ENCODE results near the gene ERFL. TPM values are rescaled to one million over a fixed set of nuclear protein-coding genes. Genes with fewer than 3 reads are reported as not detected.

The ERFL gene
- polyA plus RNA-seq, 5 donors: 0.13 to 0.24 (median 0.20) TPM; not detected in 1

DNA sequence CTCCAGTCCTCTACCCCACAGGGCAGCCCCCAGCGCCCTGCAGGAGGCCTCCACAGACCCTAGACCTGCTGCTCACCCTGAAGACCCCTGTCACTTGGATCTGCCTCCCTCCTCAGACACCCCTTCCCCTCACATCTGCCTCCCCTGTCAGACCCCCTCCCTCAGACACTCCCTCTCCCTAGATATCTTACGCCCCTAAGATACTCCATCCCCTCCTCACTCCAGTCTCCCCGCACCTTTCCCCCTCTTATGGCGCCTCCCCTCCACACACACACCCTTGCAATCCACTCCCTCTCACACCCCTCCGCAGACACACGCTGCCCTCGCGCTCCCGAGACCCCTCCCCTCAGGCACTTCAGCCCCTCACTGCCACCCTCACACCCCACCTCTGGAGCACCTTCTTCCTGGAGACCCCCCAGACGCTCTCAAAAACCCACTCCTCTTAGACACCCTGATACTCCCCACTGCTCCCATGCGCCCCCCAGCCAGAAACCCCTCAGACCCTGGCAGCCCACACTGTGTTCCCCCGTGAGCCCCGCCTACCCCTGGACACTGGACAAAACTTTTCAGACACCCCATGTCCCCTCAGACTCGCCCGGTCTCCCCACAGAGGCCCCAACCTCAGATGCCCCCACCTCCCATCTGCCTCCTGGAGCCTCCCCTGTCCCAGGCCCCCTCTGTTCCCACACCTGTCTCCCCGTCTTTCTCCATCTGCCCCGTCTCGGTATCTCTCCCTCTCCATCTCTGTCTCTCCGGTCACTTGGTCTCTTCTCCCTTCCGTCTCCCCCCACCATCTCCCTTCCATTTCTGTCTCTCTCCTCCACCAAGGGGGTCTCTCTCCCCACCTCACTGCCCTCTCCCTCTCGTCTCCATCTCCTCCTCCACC lies 14.5 kb downstream of the ERFL start:
- DNase-seq: no peak

DNA sequence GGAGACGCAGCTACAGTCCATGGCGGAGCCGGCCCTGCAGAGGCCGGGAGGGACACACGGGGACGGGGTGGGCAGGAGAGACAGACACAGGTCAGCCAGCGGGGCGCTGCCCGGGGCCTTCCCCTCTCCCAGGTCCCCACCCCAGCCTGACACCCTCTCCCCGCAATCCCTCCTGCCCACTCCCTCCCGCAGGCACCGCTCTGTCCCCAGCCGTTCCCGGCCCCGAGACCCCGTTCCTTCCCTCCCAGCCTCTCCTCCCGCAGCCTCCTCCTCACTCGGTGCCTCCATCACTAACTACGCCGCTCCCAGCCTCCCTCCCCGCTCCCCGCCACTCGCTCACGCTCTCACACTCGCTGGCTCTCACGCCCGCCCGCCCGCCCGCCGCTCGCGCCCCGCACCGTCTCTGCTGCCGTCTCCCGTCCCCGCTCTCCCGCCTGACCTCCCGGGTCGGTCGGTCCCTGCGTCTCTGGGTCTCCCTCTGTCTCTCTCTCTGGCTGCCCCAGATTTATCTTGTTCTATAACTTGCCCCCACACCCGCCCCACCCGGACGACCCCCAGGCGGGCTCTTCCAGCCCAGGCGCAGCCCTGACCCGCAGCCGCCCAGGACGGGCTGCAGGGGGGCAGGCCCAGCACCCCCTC lies 15.2 kb downstream of the ERFL start:
- no peak for DNase-seq

DNA sequence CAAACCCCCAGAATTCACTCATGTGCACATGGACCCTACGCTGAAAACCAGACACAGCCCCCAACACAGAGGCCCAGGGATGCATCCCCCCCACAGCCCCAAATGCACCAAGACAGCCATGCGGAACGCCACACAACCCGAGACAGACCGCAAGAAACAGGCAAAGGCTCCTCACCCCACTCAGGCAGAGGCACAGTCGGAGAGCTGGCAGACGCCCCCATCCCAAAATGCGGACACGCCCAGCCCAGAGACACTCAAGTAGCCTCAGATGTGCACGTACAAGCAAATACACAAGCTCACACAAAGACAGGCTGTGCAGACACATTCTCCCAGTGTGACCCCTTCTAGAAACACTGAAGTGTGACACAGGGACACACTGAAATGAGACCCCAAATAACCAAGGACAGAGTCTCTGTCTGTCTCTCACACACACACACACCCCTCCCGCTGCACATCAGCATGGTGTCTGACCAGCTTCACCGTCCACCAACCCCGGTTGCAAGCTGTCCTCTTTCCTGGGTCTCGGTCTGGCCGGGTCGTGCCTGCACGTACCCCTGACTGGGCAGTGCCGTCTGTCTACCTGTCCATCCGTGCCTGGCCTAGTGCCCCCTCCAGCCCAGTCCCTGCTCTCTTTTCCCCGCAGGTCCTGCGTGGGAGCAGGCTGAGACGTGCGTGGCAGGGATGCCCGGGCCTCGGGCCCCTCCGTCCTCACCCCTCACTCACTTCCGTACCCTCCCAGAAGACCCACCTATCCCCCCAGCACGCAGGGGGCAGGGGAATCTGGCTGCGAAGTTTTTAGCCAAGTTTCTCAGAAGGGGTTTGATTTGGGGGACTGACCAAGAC lies 16.1 kb downstream of the ERFL start:
- no peak for DNase-seq

DNA sequence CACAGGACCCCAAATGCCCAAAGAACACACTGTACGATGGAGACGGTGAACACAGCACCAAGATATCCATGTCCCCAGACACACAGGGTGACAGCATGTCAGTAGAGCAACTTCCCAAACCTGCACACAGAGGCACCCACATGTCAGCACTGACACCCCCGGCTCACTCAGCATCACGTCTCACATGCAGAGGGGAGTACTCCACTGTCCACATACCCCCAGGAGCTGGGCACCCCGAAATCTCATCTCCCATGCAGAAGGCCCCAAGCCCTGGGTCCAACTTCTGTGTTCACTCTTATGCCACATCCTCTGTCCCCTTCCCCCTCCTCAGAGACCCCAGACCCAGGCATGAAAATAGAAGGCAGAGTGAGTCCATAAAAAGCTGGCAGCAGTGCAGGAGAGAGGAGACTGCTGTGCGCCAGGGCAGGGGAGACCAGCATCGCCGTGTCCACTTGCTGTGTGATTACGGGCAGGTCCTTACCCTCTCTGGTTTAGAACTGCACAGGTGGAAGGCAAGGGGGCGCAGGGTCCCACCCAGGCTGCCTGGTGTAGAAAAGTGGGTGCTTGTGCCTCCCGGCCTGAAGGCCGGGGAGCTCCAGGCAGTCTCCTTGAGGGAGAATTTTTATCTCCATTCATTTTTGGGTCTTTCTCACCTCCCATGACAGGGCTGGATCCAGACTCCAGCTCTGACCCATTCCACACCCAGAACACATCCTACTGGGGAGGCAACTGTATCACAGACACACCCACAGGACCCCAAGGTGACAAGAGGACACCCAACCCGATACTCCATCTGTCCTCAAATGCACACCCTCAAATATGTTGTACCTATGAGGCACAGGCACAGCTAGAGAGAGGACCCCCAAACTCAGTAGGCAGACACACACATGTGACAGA lies 17.0 kb downstream of the ERFL start:
- no peak for DNase-seq

DNA sequence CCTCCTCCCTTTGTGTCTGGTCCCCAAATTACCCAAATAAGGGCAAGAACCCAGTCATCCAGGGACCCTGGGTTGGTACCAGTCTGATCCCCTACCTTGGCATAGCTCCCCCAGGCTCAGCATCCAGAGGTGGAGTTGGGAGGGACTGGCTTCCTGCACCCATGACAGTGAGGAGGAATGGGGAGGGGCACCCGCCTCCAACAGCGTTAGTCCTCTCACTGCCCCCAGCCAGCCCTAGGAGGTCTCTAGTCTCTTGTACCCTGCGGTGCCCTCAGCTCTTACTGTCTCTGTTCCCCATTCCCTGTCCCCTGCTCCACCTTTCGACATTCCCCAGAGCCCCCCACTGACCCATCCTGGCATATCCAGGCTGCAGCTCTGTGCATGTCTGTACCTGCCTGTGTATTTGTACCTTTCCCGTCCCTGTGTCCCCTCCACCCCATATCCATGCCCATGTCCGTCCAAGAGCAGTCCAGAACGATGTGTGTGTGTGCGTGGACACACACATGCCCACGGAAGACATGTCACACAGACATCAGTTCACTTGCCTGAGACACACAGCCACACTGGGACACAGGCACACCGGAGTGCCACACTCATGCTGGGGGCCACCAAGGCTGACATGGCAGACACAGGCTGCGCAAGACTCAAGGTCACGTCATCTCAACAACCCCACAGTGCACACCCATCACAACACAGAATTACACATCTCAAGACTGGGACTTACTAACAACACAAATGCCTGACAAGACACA lies 17.8 kb downstream of the ERFL start:
- DNase-seq: no peak

DNA sequence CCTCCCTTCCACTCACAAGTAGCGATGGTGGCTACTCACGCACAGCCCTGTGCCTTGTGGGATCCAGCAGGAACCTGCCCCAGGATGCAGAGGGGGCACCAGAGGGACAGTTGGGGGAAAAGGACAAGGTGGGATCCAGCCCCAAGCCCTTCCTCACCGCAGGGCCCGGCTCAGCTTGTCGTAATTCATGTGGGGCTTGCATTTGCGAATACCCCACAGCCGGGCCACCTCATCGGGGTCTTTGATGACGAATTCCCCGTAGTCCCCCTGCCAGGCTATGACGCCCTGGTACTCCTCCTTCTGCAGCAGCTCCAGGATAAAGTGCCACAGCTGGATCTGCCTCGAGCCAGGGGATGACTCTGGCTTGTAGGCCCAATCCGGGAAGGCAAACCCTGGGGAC lies 18.5 kb downstream of the ERFL start:
- no peak for DNase-seq

DNA sequence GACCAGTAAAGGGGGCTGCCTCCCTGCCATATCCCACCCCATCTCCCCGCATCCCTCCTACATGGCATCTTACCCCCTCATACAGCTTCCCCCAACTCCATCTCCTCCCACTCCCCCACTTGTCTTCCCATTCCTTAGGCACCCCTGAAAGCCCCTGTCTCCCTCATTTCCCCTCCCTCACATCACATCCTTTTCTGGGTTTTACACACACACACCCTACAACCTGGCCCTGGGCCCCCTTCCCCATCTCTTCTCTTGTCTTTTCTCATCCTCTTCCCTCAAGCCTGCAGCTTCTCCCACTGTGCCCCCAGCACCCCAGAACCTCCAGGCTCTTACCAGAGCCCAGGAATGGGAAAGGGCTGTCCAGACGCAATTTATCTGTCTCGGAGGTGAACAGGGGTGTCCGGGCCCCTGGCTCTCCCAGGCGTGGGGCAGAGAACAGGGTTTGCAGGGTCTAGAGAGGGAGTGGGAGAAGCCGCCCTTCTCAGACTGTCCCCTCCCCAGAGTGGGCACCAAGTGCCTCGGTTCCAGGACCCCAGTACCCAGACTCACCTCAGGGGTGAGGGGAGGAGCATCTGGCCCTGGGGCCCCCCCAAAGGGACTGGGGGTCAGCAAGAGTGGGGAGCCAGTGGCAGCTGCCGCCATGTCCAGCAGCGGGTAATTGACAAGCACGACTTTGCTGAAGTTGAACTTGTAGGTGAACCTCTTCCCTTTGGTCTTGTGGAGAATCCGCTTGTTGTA lies 19.4 kb downstream of the ERFL start:
- no peak for DNase-seq

DNA sequence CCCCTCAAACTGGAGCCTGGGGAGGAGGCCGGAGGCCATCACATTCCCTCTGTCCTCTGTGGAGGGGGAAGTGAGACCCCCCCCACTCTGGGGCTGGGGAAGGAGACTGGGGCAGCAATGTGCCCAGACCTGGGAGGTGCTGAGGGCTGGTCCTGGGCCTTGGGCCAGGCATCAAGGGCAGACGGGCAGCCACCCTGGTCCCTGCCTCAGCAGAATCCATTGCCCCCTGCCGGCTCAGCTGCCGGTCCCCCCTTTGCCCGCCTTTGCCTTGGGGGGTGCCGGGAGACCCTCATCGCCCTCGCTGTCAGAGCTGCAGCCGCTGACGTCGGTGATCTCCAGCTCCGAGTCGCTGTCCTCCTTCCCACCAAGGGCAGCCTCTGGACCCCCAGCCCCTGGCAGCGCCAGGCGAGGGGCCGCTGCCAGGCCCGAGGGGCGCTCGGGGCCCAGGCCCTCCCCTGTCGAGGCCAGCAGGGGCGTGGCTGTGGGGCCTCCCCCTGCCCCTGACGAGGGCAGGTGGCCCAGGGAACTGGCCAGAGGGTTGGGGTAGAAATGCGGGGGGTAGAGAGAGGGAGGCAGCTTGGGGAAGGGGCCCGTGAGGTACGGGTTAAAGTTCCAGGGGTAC lies 20.1 kb downstream of the ERFL start:
- no peak for DNase-seq

DNA sequence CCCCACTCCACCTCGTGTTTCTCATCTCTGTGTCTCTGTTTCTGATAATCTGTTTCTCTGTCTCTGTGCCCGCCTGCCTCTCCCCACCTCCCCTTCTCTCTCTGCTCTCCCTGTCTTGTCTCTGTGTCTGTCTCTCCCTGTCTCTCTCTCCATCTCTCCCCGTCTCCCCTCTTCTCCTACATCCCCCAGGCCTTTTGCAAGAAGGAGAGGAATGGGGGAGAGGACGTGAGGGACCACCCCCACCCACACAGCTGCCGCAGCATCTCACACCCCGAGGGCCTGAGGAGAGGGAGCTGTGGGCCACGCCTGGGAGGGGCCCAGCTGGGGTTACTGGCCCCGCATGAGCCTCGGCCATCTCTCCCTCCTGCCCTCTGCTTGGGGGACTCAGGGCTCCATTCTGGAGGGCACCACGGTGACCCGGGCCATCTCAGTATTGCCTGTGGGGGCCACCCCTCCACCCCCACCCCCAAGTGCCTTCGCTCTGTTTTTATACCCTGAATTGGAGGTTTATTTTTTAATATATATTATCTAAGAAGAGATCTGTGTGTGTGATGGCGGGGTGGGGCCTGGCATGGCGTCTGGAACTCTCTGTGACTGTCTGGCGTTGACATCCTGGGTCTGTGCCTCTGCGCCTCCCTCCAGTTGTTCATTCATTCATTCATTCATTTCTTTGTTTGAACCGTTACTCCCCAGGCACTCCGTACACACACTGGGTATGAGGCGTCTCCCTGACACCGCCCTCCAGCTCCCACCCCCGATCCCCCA lies 21.2 kb downstream of the ERFL start:
- no peak for DNase-seq

DNA sequence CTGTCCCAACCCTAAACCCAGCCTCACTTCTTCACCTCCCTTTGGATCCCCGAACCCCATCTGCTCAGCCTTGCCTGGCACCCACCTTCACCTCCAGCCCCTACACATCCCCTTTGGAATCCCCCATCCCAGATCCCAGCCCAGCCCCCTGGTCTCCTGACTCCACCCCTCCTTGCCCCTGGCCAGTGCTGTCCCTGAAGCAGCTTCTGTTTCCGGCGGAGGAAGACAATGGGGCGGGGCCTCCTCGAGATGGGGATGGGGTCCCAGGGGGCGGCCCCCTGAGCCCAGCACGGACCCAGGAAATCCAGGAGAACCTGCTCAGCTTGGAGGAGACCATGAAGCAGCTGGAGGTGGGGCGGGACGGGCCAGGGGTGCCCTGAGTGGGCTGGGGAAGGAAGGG lies 22.0 kb downstream of the ERFL start:
- no peak for DNase-seq

DNA sequence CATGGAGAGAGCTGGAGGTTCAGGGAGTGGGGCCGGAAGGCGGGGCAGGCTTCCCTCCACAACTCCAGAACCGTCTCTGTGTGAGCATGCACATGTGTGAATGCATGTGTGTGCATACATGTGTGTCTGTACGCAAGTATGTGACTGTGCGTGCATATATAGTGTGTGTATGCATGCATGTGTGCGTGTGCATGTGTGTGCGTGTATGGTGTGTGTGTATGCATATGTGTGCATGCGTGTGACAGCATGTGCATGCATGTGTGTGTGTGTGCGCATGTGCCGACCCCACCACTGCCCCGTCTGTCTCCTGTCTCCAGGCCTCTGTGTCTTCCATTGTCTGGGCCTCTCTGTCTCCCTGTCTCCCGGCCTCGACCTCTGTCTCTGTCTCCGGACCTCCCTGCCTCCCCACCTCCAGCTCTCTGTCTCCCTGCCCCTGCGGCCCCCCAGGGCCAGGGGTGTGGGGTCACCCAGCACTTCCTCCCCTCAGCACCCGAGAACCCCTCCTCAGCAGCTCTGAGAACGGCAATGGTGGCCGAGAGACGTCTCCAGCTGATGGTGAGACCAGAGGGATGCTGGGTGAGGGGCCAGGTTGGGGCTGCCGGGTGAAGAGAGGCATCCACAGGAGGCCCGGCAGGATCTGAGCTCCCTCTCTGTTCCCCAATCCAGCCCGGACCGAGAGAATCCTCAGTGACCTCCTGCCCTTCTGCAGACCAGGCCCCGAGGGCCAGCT lies 22.8 kb downstream of the ERFL start:
- no peak for DNase-seq

DNA sequence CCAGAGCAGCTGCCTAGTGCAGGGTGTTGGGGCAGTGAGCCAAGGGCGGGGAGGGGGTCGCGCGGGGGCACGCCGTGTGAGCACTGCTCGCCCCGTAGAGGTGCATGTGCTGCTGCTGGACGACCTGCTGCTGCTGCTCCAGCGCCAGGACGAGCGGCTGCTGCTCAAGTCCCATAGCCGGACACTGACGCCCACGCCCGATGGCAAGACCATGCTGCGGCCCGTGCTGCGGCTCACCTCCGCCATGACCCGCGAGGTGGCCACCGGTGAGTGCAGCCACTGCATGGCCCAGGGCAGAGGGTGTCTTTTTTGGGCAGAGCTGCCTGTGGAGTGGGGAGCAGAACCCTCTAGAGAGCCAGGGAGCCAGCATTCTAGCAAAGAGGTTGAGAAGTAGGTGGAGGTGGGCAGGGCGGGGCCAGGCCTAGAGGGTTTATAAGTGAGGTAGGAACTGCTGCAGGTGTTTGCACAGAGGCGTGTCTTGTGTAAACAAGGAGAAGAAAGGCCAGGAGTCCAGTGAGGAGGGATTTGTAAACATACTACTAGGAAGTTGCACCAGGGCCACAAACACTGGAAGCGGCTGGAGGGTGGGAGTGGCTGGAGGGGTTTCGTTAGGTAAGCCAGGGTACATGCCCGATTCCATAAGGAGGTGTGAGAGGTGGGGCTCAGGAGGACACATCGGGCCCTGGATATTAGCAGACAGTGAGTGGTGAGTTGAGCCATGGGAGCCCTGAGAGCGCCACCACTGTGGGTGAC lies 24.0 kb downstream of the ERFL start:
- DNase-seq: peak; percentile 41 to 63

DNA sequence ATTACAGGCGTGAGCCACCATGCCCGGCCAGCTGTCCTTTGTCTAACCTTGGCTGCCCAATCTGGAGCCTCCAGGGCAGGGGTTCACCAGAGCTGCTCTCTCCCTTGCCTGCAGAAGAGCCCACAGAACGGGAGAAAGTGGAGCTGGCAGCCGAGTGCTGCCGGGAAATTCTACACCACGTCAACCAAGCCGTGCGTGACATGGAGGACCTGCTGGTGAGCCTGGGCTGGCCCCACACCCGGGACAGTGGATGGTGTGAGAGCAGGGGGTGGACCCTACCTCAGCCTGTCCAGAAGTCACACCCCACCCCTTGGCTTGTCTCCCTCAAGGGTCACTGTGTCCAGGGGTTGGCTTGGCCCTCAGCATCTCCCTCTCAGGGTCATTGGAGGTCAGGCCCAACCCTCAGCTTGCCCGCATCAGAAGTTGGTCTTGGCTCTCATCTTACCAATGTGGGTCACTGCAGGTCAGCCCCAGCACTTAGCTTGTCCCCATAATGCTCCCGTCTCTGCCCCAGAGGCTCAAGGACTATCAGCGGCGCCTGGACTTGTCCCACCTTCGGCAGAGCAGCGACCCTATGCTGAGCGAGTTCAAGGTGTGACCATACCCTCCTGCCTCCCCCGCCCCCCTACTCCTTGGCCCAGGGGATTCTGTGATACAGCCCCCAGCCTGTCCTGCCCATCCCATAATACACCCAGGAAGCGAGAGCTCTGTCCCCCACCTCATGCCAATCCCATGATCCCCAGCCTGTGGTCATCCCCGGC lies 24.9 kb downstream of the ERFL start:
- no peak for DNase-seq

DNA sequence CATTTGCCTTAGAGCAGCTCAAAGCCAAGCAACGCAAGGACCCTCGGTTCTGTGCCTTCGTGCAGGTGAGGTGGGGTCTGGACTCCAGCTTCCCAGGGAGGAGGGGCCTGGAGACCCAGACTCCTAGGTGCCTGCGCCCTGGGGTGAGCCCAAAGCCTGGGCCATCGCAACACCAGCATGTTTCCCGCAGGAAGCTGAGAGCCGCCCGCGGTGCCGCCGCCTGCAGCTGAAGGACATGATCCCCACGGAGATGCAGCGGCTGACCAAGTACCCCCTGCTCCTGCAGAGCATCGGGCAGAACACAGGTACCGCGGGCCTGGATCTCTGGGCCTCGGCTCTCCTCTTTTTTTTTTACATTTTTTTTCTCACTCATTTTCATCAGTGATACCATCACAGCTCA lies 25.7 kb downstream of the ERFL start:
- no peak for DNase-seq

DNA sequence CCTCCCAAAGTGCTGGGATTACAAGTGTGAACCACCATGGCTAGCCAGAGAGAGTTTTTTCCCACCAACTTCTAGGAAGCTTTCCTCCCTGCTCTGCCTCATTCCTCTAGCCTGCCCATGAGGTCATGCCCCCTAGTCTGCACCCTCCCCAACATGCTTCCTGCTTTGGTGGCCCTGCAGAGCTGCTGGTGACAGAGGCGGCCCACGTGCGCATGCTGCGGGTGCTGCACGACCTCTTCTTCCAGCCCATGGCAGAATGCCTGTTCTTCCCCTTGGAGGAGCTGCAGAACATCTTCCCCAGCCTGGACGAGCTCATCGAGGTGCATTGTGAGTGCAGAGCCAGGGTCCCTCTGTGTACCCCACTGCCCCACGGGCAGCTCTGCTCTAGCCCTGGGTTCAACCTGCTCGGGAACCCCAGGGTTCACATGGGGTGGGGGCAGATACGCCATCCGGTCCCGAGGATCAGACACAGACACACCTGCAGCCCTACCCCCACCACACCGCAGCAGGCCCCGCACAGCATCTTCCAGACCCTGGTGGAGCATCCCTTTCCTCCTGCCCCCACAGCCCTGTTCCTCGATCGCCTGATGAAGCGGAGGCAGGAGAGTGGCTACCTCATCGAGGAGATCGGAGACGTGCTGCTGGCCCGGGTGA lies 26.4 kb downstream of the ERFL start:
- no peak for DNase-seq

DNA sequence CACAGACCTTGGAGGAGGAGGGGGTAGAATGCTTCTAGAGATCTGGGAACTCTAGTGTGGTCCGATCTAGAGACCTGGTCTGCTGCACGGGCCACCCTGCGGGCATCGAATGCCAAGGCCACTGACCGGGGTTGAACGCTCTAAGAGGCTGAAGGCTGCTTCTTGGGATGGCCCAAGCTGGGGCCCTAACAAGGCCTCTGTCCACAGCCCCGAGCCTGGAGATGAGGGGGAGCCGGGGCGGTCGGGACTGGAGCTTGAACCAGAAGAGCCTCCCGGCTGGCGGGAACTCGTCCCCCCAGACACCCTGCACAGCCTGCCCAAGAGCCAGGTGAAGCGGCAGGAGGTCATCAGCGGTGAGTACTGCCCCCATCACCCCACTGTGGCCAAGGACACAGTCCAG lies 30.0 kb downstream of the ERFL start:
- DNase-seq: no peak
